HG03378 (cell line): Measurements from ENCODE around the gene PWWP2A.
"Not testable (repeated sequence)": the region's sequence is repeated elsewhere in the genome, so short reads cannot be mapped to it uniquely, and the experiment has no call there.

Experiments
- ATAC-seq: cut with Tn5 transposase; IDR thresholded peaks from one replicate; pipeline ENCODE4 v1.9.1; 2021; ENCODE audit warnings: mild to moderate bottlenecking, moderate library complexity; ENCODE audit not compliant: unreplicated experiment

The PWWP2A gene

GRCh38 chr5:160079753-160080152 lies 39.5 kb downstream of the PWWP2A start:
- ATAC-seq = no peak

- no peak for ATAC-seq
Measured at GRCh38 chr5:160076997-160077396, 42.3 kb downstream of the PWWP2A start.

- no peak for ATAC-seq
Measured at GRCh38 chr5:160075073-160075472, 44.2 kb downstream of the PWWP2A start.

GRCh38 chr5:160071916-160072315 lies 47.3 kb downstream of the PWWP2A start:
- ATAC-seq = no peak

- no peak for ATAC-seq
Measured at GRCh38 chr5:160071516-160071915, 47.7 kb downstream of the PWWP2A start.

- not testable (repeated sequence) for ATAC-seq
Measured at GRCh38 chr5:160069120-160069519, 50.1 kb downstream of the PWWP2A start.

- ATAC-seq = no peak
Measured at GRCh38 chr5:160064995-160065614, 54.1 kb downstream of the PWWP2A start.

GRCh38 chr5:160064417-160064810 lies 54.8 kb downstream of the PWWP2A start:
- ATAC-seq = no peak

GRCh38 chr5:160061770-160062169 lies 57.5 kb downstream of the PWWP2A start:
- no peak for ATAC-seq

GRCh38 chr5:160060001-160060400 lies 59.2 kb downstream of the PWWP2A start:
- no peak for ATAC-seq

GRCh38 chr5:160057256-160057655 lies 62.0 kb downstream of the PWWP2A start:
- ATAC-seq = no peak

- no peak for ATAC-seq
Measured at GRCh38 chr5:160054831-160055230, 64.4 kb downstream of the PWWP2A start.

- ATAC-seq = no peak
Measured at GRCh38 chr5:160054047-160054446, 65.2 kb downstream of the PWWP2A start.

- no peak for ATAC-seq
Measured at GRCh38 chr5:160049099-160049498, 70.2 kb downstream of the PWWP2A start.

GRCh38 chr5:160048131-160048530 lies 71.1 kb downstream of the PWWP2A start:
- ATAC-seq = no peak

GRCh38 chr5:160047423-160047822 lies 71.8 kb downstream of the PWWP2A start:
- ATAC-seq = no peak

- no peak for ATAC-seq
Measured at GRCh38 chr5:160044967-160045366, 74.3 kb downstream of the PWWP2A start.

- ATAC-seq = no peak
Measured at GRCh38 chr5:160044391-160044804, 74.9 kb downstream of the PWWP2A start.

GRCh38 chr5:160042671-160043070 lies 76.6 kb downstream of the PWWP2A start:
- no peak for ATAC-seq
